Omental fat pad (tissue), 4 donors: ENCODE measurements around the gene APOA5. TPM values are rescaled to one million over a fixed set of nuclear protein-coding genes. Genes with fewer than 3 reads are reported as not detected.
A peak's percentile ranks its signal among the peaks of the same experiment; 100 is the strongest.

Experiments used
- ATAC-seq: fragments of 150-250 bp; one replicate; pipeline ENCODE4 v1.9.1; 2016; ENCODE audit warnings: mild to moderate bottlenecking, moderate library complexity; ENCODE audit not compliant: low FRiP score
- DNase-seq: peaks from one replicate; pipeline ENCODE4 v3.0.0-alpha.2; 2019; ENCODE audit warnings: low spot score
- total RNA-seq, 4 donors: library from RNA; depleted of rRNA; stranded (reverse); fragments of >200 nt; gene quantifications; one replicate each; pipeline ENCODE4 v1.1.0, GENCODE V29; 2016
- TF ChIP-seq, protein P1 (sequence below), 3 donors: fragments of 450-650 bp; IDR thresholded peaks; one replicate each; pipeline ENCODE4 v1.5.1; 2016 to 2017; ENCODE audit warnings: antibody characterized with exemption in 3 of 3, mild to moderate bottlenecking in 3 of 3, moderate library complexity in 2 of 3

Gene APOA5
- total RNA-seq, 4 donors from 2014 or later, result not detected

DNA sequence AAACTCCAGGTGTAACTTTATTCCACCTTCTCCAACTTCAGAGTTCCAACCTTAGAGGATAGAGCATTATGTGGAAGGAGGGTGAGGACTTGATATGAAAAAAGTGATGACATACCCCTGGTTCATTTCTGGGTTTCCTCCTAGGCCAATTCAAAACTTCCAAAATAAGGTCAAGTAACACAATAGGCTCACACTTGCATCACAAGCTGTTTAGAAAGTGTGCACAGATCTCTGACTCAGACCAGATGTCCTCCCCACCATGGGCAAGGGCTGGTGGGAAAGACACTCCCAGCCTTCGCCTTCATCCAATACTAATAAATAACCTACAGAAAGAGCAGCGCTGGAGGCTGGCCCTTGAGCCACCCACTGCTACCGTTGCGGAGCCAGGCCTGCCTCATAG, 13.1 kb downstream of the APOA5 start:
- ATAC-seq, result no peak
- DNase-seq, result no peak
- TF ChIP-seq, protein P1, sequence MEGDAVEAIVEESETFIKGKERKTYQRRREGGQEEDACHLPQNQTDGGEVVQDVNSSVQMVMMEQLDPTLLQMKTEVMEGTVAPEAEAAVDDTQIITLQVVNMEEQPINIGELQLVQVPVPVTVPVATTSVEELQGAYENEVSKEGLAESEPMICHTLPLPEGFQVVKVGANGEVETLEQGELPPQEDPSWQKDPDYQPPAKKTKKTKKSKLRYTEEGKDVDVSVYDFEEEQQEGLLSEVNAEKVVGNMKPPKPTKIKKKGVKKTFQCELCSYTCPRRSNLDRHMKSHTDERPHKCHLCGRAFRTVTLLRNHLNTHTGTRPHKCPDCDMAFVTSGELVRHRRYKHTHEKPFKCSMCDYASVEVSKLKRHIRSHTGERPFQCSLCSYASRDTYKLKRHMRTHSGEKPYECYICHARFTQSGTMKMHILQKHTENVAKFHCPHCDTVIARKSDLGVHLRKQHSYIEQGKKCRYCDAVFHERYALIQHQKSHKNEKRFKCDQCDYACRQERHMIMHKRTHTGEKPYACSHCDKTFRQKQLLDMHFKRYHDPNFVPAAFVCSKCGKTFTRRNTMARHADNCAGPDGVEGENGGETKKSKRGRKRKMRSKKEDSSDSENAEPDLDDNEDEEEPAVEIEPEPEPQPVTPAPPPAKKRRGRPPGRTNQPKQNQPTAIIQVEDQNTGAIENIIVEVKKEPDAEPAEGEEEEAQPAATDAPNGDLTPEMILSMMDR (IDR thresholded peaks at IDR 0.05), result no peak

- DNase-seq, result no peak
- TF ChIP-seq, protein P1 (IDR thresholded peaks at IDR 0.05), result no peak
- no peak for ATAC-seq
Observed at GRCh38 chr11:116777056-116777455, 14.6 kb downstream of the APOA5 start.

GRCh38 chr11:116776522-116776984, 15.1 kb downstream of the APOA5 start:
- no peak for ATAC-seq
- TF ChIP-seq, protein P1 (IDR thresholded peaks at IDR 0.05), result no peak
- no peak for DNase-seq

- DNase-seq (no peak), ATAC-seq (no peak)
- TF ChIP-seq, protein P1 (IDR thresholded peaks at IDR 0.05), result no peak
Observed at GRCh38 chr11:116775975-116776374, 15.7 kb downstream of the APOA5 start.

GRCh38 chr11:116774661-116775060, 17.0 kb downstream of the APOA5 start:
- no peak for DNase-seq
- TF ChIP-seq, protein P1 (IDR thresholded peaks at IDR 0.05), result no peak
- no peak for ATAC-seq

- ATAC-seq, result peak; percentile 28
- peak; percentile 44 for DNase-seq
- TF ChIP-seq, protein P1 (IDR thresholded peaks at IDR 0.05), result no peak
Observed at GRCh38 chr11:116773203-116774097, 18.2 kb downstream of the APOA5 start.
